HG02938 (cell line): ENCODE measurements around the gene ESPNL.

Source experiments
- ATAC-seq: cut with Tn5 transposase; IDR thresholded peaks from one replicate; pipeline ENCODE4 v1.9.1; 2021; ENCODE audit warnings: mild to moderate bottlenecking, moderate library complexity; ENCODE audit not compliant: unreplicated experiment

The ESPNL gene

DNA sequence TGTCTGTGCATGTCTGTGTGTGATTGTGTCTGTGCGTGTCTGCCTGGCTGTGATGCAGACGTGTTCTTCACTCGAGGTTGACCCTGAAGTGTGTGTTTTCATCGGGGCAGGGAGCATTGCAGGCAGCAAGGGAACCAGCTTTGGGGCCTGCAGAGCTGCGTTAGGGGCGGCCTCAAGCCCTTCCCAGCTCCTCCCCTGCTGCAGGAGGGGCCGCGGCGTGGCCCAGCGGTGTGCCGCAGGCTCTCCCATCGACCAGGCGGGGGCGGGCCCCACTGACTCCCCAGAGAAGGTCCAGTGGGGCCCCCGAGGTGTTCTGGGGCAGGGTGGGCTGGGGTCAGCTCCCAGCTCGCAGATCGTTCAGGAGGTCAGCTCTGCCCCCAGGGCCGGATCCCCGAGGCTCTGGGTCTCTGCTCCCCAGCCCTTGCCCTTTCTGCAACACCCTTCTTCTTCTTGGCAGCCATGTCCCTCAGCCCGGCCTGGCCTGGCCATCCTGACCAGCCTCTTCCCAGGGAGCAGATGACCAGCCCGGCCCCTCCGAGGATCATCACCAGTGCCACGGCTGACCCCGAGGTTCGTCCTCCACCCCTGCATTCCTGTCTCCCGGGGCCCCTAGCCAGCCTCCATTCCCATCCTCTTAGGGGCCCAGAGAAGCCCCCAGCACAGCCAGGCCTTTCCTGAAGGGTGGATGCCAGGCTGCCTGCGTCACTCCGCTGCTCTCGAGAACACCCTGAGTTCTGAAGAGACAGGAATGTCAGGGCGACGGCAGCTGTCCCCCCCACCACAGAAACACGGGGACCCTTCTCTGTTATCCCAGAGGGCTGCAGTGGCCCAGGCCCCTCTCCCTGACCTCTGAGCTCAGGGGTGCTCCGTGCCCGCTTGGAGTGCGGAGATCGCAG is 27.3 kb downstream of the ESPNL start:
- no peak for ATAC-seq

DNA sequence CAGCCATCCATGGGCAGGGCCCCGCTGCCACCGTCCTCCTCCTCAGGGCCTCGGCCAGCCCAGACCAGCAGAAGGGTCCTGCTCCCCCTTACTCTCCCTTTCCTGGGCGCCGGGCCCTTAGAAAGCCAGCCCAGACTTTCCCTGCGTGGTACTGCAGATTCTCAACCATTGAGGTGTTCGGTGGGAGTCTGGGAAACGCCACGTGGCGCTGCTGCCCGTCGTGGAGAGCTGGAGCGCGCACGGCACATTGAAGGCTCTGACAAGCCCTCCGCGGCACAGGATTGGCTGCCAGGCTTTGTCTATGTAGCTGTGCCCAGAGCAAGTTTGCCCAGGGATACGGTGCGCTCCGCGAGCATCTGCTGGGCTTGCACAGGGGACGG is 27.9 kb downstream of the ESPNL start:
- ATAC-seq, result no peak

DNA sequence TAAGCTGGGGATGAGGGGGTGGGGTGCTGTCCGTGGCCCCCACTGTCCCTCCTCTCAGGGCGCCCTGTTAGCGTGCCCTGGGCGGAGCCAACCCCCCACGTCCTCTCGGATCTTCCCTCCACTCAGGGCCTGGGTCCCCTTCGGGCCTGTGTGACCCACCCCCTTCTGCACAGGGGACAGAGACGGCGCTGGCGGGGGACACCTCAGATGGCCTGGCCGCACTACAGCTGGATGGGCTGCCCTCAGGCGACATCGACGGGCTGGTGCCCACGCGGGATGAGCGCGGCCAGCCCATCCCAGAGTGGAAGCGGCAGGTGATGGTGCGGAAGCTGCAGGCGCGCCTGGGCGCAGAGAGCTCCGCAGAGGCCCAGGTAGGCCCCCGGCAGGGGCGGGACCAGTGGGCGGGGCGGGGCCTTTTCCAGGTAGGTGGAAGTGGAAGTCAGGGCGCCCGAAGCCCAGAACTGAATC is 28.4 kb downstream of the ESPNL start:
- no peak for ATAC-seq

DNA sequence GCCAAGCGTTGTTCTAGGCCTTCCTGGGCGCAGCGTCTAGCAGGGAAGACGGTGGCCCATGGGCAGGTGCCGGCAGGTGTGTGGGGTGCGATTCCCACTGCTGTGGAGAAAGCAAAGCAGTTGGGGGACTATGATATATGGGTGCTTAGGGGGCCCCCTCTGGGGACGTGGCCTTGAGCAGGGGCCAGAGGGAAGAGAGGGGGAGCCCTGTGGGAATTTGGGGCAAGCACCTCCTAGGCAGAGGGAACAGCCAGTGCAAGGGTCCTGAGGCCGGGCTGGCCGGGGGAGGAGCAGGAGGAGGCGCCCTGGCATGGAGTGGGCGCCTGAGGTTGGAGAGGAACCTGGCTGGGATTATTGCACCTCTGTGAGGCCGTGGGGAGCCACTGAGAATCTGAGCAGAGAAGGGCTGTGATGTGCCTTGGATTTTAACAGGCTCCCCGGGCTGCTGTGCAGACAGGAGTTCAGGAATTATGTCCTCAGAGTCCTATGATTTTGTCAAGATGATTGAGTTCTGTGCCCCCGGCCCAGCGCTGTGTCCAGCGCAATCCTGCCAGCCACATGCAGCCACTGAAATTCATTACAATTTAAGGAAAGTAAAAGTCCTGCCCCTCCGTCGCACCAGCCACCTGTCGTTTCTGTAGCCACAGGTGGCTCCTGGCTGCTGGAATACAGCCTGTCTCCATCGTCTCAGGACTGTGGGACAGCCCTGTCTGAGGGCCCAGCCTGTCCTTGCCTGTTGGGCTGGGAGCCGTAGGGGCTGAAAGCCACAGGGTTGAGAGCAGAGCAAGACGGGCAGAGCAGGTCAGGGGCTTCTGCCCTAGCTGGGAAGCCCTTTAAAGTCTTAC is 29.2 kb downstream of the ESPNL start:
- no peak for ATAC-seq

DNA sequence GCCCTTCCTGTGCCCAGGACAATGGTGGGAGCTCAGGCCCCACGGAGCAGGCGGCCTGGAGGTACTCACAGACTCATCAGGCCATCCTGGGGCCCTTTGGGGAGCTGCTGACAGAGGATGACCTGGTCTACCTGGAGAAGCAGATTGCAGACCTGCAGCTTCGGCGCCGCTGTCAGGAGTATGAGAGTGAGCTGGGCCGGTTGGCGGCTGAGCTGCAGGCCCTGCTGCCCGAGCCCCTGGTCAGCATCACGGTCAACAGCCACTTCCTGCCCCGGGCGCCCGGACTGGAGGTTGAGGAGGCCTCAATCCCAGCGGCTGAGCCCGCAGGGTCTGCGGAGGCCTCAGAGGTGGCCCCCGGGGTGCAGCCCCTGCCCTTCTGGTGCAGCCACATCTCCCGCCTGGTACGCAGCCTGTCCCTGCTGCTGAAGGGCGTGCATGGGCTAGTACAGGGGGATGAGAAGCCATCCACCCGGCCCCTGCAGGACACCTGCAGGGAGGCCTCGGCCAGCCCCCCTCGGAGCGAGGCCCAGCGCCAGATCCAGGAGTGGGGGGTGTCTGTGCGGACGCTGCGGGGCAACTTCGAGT is 30.1 kb downstream of the ESPNL start:
- ATAC-seq, result no peak

DNA sequence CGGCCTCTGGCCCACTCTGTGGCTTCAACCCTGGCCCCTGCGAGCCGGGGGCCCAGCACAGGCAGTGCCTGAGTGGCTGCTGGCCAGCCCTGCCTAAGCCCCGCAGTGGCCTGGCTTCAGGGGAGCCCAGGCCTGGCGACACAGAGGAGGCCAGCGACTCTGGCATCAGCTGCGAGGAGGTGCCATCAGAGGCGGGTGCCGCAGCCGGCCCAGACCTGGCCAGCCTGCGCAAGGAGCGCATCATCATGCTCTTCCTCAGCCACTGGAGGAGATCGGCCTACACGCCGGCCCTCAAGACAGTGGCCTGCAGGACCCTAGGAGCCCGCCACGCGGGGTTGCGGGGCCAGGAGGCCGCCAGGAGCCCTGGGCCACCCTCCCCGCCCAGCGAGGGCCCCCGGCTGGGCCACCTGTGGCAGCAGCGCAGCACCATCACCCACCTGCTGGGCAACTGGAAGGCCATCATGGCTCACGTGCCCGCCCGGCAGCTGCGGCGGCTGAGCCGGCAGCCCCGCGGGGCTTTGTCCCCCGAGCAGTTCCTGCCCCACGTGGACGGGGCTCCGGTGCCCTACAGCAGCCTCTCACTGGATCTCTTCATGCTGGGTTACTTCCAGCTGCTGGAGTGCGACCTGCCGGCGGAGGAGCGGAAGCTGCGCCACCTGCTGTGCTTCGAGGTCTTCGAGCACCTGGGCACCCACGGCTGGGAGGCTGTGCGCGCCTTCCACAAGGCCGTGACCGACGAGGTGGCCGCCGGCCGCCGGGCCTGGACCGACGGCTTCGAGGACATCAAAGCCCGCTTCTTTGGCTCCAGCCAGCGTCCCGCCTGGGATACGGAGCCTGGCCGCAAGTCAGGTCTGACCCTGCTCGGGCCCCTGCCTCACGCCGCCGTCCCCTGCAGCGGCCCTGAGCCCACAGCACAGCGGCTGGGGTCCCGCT is 30.8 kb downstream of the ESPNL start:
- ATAC-seq, result no peak

DNA sequence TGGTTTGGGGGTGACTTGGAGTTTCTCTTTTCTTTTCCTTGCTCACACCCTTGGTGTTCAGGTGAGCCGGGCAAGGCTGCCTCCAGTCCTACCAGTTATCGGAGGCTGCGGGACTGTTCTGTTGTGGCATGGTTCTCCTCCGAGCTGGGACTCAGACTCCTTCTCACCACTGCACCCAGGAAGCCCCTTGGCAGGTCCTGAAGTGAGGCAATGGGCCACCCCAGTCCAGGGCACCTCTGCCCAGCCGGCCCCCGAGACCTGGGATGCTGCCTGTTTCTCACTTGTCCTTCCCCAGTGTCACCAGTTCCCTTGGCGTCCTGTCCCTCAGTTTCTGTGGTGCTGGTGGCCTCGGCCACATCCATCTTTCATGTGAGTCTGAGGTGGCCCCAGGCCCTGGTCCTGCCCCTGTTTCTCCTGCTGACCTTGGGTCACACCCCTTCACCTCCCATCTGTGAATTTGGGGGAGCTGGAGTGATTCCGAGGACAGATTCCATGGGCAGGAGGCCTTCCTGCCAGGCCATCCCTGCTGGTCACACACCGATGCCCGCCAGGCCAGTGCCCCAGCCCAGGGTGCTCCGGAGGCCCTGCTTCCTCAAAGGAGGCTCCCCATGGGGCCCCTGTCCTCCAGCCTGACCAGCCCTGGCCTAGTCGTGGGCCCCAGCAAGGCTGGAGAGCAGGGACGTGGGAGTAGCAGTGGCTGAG is 31.8 kb downstream of the ESPNL start:
- ATAC-seq, result no peak

DNA sequence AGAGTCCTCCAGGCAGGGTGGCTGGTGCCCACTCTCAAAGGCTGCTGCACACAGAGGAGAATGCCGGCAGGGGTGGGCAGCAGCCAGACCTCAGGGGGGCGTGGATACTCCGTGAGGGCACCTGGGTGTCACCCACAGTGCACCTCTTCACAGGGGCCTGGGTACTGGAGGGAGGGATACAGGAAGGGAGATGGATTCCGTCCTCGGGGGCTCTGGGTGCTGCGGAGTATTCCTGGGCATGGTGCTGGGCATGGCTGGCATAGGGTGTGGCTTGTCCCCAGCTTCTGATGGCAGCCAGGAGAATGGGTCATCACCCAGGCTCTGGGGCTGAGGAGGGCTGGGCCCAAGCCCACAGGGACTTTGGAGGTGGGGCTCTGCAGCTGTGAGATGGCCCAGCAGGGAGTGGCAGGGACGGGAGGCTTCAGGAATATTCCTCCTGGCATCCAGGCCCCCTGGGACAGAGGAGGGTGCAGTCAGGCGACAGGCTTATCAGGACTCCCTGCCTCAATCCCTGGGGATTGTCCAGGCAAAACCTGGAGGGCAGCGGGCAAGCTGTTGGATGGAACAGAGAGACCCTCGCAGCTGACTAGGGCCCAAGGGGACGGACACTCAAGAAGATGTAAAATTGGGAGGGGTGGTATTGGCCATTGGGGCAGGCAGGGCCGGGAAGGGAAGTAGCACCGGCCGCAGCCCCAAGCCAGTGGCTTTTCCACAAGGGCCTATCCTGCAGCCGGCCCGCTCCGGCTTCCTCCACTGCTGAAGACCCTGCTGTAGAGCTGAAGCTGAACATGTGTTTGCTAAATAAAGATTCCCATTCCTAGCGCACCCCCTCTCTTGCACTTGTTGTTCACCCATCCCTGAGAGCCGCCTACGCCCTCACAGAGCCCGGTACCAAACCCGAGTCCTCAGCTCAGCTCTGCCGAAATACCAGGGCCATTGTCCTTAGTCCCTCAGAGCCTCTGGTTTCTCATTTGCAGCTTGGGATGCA is 32.6 kb downstream of the ESPNL start:
- ATAC-seq, result no peak

DNA sequence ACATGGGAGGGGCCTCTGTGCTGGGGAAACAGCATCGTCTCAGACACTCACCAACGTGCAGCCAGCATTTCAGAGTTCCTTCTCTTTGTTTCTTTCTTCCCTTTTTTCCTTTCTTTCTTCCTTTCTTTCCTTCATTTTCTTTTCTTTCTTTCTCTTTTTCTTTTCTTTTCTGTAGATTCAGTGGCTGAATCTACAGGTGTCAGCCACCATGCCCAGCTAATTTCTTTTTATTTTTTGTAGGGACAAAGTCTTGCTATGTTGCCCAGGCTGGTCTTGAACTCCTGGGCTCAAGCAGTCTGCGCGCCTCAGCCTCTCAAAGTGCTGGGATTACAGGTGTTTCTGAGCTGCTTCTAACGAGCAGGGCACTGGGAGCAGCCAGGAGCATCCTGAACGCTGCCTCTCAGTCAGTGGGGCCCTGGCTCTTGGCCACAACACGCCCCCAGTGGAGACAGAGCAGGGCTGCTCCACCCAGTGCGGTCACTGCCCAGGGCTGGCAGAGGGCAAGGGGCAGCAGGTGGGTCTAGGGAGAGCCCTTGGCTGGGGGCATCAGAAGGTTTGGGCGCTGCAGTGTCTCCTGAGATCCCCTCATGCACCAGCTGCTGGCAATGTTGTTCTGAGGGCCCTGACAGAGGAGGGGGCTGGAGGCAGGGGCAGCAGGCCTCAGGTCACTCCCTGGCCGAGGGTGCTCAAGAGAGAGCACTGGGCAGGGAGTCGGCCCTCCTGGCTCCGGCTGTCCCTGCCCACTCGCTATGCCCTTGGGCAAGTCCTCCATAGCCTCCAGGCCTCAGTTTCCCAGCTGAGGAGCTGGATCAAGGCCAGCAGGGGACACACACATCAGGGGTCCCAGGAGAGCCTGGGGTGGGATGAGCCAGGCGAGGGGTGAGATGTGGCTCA is 33.6 kb downstream of the ESPNL start:
- no peak for ATAC-seq

DNA sequence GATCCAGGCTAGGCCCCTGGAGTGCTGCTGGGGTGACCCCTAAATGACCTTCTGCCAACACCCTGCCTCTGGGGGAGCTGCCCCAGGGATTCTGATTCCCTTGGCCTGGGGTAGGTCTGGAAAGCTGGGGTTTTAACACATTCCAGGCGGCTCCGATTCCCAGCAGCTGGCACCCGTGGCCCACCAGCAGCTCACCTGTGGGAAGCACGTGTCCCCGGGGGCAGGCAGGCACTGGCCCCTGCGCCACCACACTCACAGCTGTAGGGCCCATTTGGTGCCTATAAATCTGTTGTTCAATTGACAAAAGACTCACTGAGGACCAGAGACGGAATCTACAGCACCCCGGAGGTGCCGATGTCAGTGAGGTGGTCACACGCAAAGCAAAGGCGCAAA is 34.2 kb downstream of the ESPNL start:
- ATAC-seq, result no peak

DNA sequence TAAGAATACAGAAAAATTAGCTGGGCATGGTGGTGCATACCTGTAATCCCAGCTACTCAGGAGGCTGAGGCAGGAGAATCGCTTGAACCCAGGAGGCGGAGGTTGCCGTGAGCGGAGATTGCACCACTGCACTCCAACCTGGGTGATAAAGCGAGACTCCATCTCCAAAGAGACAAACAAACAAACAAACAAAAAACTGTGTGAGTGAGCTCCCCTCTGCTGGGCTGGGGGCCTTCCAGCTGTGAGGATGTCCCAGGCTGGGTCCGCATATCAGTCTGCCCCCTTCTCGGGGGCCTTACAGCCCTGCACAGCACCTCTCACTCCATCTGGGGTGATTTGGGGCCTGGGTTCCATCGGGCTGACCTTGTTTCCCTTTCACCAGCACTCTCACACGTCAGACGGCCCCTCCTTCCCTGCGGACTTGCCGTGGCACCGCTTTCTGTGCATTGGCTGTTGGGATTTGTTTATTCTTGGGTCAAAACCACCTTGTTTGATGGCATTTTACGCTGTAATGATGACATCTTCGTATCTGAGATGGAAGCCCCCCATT is 35.5 kb downstream of the ESPNL start:
- no peak for ATAC-seq

DNA sequence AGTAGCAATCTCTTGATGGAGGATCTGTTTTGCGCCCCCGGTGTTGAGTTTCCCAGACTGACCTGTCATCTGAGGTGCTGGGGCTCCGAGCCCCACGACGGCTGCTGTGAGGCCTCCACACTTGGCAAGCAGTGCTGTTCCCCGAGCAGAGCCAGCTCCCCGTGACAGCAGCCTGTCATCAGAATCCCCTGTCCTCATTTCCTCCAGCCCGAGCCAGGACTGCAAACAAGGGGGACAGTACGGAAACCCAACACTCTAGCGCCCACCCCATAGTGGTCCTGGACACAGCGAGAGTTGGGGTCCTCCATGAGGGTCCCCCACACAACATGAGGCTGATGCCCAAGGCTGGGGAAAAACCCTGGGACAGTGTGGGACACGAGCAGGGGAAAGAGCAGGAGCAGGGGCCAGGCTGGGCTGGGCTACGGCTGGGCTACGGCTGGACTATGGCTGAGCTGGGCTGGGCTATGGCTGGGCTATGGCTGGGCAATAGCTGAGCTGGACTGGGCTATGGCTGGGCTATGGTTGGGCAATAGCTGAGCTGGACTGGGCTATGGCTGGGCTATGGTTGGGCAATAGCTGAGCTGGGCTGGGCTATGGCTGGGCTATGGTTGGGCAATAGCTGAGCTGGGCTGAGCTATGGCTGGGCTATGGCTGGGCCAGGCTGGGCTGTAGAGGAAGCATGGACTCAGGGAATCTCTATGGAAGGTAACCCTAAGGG is 36.8 kb downstream of the ESPNL start:
- ATAC-seq, result no peak

DNA sequence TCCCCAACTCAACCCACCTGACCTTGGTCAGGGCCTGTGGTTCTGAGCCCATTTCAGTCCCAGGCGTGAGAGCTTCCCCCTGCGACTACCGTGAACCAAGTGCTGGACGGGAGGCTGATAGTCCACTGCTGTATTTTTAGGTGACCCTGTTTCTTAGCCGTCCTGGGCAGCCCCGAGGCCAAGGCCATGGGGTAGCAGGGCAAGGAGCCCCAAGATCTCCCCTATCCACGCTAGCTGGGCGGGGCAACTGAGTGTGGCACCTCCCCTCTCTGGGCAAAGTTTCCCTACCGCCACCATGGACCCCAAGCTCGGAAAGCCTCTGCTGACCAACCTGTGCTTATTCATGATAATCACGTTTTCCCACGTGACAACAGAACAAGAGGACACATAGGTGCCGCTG is 37.7 kb downstream of the ESPNL start:
- ATAC-seq, result no peak

DNA sequence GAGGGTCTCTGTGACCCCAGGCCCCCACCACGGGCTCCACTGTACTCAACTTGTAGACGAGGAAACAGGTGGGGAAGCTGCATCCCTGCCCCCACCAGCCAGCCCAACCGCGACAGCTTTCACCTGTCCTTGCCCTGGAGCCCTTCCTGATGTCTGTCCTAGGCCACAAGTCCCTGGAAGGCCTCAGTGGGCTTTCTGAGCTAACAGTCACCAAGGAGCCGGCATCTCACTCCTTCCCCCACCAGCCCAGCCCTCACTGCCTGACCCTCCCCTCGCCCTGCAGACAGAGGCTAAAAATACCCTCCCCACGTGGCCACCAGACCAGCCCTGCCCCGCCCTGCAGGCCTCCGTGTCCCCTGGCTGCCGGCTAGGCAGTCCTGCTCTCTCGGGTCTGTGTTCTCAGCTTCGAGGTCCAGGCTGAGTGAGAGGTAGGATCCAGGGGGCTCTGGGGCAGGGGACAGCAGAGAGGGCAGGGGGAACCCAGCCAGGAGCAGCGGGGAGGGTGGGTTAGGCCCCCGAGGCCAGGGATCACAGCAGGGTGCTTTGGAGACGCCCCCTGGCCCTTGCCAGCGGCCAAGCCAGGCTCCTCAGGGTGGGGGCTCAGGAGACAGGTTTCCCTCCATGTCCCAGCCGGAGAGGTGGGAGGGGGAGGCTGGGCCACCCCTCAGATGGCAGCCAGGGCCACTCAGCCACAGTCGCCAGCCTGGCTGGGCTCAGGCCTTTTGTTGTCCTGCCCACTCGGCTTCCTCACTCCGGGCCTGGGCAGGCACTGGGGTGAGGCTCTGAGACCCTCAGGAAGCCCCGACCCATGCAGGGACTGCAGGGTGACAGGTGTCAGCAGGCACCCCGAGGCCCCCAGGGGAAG is 38.4 kb downstream of the ESPNL start, which contains the start of gene KLHL30:
TSS of gene KLHL30 (plus strand) at position 338 of the 865 bp plus-strand sequence. CDS start 2,087 bp downstream, outside the sequence.
- no peak for ATAC-seq

DNA sequence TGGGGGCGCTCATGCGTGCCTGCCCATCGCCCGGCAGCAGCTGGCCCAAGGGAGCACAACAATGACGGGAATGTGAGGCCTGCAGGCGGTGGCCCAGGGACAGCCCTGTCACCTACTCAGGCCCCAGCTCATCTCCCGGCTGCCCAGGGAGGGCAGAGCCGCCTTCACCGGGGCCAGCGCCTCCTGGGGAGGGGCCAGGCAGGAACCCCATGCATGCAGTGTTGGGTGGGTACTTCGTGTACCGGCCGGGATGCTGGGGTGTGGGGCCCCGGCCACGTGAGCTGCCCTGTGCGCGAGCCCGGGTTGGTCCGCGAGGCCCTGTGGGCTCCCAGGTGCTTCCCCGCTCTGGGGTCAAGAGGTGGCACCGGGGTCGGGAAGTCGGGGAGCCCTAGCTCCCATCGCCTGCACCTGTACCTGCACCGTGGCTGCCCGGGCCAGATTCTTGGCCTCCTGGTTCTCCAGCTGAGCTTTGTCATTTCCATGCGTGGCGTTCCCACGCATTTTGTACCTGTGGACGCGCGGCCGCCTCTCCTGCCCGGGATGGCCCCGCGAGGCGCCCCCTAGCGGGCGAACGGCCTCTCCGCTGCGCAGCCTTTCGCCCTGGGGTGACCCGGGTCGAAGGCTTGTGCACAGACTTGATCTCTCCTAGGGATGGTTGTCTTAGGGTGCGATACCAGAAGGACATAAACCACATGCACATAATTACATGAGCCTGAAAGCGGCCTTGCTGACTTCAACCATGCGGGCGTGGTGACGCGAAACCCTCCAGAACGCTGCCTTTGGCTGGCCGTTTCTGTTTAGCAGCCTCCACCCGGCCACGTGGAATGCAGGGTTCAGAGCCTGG is 39.3 kb downstream of the ESPNL start:
- ATAC-seq, result no peak
